Glutamatergic neuron (in vitro differentiated cells): ENCODE results near the gene EML2. TPM values are rescaled to one million over a fixed set of nuclear protein-coding genes. Genes with fewer than 3 reads are reported as not detected.

Source experiments
- DNase-seq: peaks from one replicate; pipeline ENCODE4 v3.0.0; 2022
- H3K27ac Mint-ChIP-seq: one replicate; pipeline ENCODE4 v1.8.0; 2020; ENCODE audit warnings: mild to moderate bottlenecking, mixed read lengths, inconsistent platforms; ENCODE audit not compliant: unreplicated experiment
- H3K27me3 Mint-ChIP-seq: one replicate; pipeline ENCODE4 v1.8.0; 2020; ENCODE audit warnings: mild to moderate bottlenecking, moderate library complexity, mixed read lengths, inconsistent platforms; ENCODE audit not compliant: unreplicated experiment
- H3K36me3 Mint-ChIP-seq: one replicate; pipeline ENCODE4 v1.8.0; 2020; ENCODE audit warnings: mild to moderate bottlenecking, mixed read lengths, inconsistent platforms; ENCODE audit not compliant: unreplicated experiment
- H3K4me1 Mint-ChIP-seq: one replicate; pipeline ENCODE4 v1.8.0; 2020; ENCODE audit warnings: mild to moderate bottlenecking, low read depth, mixed read lengths, inconsistent platforms; ENCODE audit not compliant: unreplicated experiment
- H3K4me3 Mint-ChIP-seq: one replicate; pipeline ENCODE4 v1.8.0; 2020; ENCODE audit warnings: mild to moderate bottlenecking, mixed read lengths, inconsistent platforms; ENCODE audit not compliant: unreplicated experiment
- H3K9me3 Mint-ChIP-seq: one replicate; pipeline ENCODE4 v1.8.0; 2020; ENCODE audit warnings: mild to moderate bottlenecking, moderate library complexity, mixed read lengths, inconsistent platforms; ENCODE audit not compliant: unreplicated experiment
- CTCF ChIP-seq: fragments of 200-600 bp; sonication (generic); IDR thresholded peaks from one replicate; pipeline ENCODE4 v1.5.0; 2021; ENCODE audit not compliant: partially characterized antibody, unreplicated experiment
- total RNA-seq: library from RNA; stranded (reverse); fragmentation: NEBNext Ultra II Directional; extraction: Animal tissue kit (Norgen Biotek cat#: 25700); gene quantifications from one replicate; pipeline ENCODE4 v1.2.1, GENCODE V29; 2021; ENCODE audit not compliant: unreplicated experiment

The EML2 gene
- total RNA-seq, 1 donor from 2014 or later: 53.2 TPM

GRCh38 chr19:45663800-45664199, 24.6 kb upstream of the EML2 start:
- DNase-seq: no peak
- peaks cover 17% of the 10 kb centered on the region for H3K4me1 Mint-ChIP-seq
- no peak overlapping the region for H3K27ac Mint-ChIP-seq
- H3K36me3 Mint-ChIP-seq: no peaks in the 10 kb centered on the region
- H3K9me3 Mint-ChIP-seq: peaks cover 7% of the 10 kb centered on the region
- no peak overlapping the region for H3K4me3 Mint-ChIP-seq
- TF ChIP-seq CTCF: no peak
- H3K27me3 Mint-ChIP-seq: peaks cover 9% of the 10 kb centered on the region

- H3K4me1 Mint-ChIP-seq: peaks cover 7% of the 10 kb centered on the region
- H3K27me3 Mint-ChIP-seq: peaks cover 4% of the 10 kb centered on the region
Observed at GRCh38 chr19:45660636-45661035, 21.4 kb upstream of the EML2 start.

GRCh38 chr19:45659096-45659729, 20.0 kb upstream of the EML2 start:
- Mint-ChIP-seq H3K4me1 (peaks cover under 1% of the 10 kb centered on the region), H3K9me3 (no peaks in the 10 kb centered on the region), H3K27me3 (peaks cover 4% of the 10 kb centered on the region), H3K36me3 (no peaks in the 10 kb centered on the region), H3K4me3 (peak overlapping the region; percentile 7), H3K27ac (peak overlapping the region; percentile 4)
- TF ChIP-seq CTCF: no peak
- DNase-seq: no peak

More at GRCh38 chr19:45660636-45661035, 21.4 kb upstream of the EML2 start:
- H3K4me3 Mint-ChIP-seq: no peak overlapping the region
- TF ChIP-seq CTCF: no peak
- no peak for DNase-seq
- no peaks in the 10 kb centered on the region for H3K9me3 Mint-ChIP-seq
- H3K27ac Mint-ChIP-seq: no peak overlapping the region
- H3K36me3 Mint-ChIP-seq: no peaks in the 10 kb centered on the region

GRCh38 chr19:45657520-45658167, 18.4 kb upstream of the EML2 start:
- H3K27ac Mint-ChIP-seq: no peak overlapping the region
- H3K36me3 Mint-ChIP-seq: no peaks in the 10 kb centered on the region
- H3K9me3 Mint-ChIP-seq: peaks cover 2% of the 10 kb centered on the region
- H3K4me3 Mint-ChIP-seq: no peak overlapping the region
- DNase-seq: peak; percentile 43
- peaks cover 7% of the 10 kb centered on the region for H3K27me3 Mint-ChIP-seq
- H3K4me1 Mint-ChIP-seq: peaks cover 8% of the 10 kb centered on the region
- no peak for TF ChIP-seq CTCF

GRCh38 chr19:45655073-45655472, 15.9 kb upstream of the EML2 start:
- H3K4me3 Mint-ChIP-seq: no peak overlapping the region
- H3K27me3 Mint-ChIP-seq: peaks cover 3% of the 10 kb centered on the region
- H3K36me3 Mint-ChIP-seq: no peaks in the 10 kb centered on the region
- peaks cover 2% of the 10 kb centered on the region for H3K9me3 Mint-ChIP-seq
- H3K4me1 Mint-ChIP-seq: peaks cover 8% of the 10 kb centered on the region
- H3K27ac Mint-ChIP-seq: no peak overlapping the region
- TF ChIP-seq CTCF: no peak
- no peak for DNase-seq
